Spleen (tissue), 7 donors: ENCODE measurements around the gene COL23A1.

Experiments used
- CTCF ChIP-seq, 11 experiments: fragments of 200-600 bp in 7 of 11; fragments of 450-650 bp in 4 of 11; sonication (generic) in 4 of 11; IDR thresholded peaks in 8 of 11; conservative IDR thresholded peaks in 3 of 11; 1 replicate in 7 of 11; 2 replicates in 4 of 11; pipeline versions ENCODE4 v1.4.0 to v1.8.0; 2016 to 2021; ENCODE audit warnings: antibody characterized with exemption in 11 of 11, inconsistent platforms in 4 of 11, mild to moderate bottlenecking in 1 of 11
- POLR2AphosphoS5 ChIP-seq, 3 donors: sonication (generic); formaldehyde crosslinking; IDR thresholded peaks; one replicate each; pipeline ENCODE4 v1.5.1; 2017; ENCODE audit warnings: antibody characterized with exemption in 3 of 3
- donor health status: DM: no; HTN: no; CAD: no; lungs with moderate emphysema.
- donor health status: DM: no; HTN: no; CAD: no.
- donor health status: DM: no; HTN: no; CAD: no.

- TF ChIP-seq POLR2AphosphoS5 (IDR thresholded peaks at IDR 0.05) (no peak), CTCF (IDR thresholded peaks at IDR 0.05 in 8 of 11, conservative IDR thresholded peaks at IDR 0.05 in 3 of 11) (no peak)
These were observed 159.8 kb downstream of the COL23A1 start for GRCh38 chr5:178430186-178431062.
